ENCODE measurements around the gene DCUN1D3.

GRCh38 chr16:20859699-20860098 lies 40.5 kb downstream of the DCUN1D3 start:
- TF ChIP-seq, protein P1, sequence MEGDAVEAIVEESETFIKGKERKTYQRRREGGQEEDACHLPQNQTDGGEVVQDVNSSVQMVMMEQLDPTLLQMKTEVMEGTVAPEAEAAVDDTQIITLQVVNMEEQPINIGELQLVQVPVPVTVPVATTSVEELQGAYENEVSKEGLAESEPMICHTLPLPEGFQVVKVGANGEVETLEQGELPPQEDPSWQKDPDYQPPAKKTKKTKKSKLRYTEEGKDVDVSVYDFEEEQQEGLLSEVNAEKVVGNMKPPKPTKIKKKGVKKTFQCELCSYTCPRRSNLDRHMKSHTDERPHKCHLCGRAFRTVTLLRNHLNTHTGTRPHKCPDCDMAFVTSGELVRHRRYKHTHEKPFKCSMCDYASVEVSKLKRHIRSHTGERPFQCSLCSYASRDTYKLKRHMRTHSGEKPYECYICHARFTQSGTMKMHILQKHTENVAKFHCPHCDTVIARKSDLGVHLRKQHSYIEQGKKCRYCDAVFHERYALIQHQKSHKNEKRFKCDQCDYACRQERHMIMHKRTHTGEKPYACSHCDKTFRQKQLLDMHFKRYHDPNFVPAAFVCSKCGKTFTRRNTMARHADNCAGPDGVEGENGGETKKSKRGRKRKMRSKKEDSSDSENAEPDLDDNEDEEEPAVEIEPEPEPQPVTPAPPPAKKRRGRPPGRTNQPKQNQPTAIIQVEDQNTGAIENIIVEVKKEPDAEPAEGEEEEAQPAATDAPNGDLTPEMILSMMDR (IDR thresholded peaks at IDR 0.05) = no peak
- TF ChIP-seq POLR2A (IDR thresholded peaks at IDR 0.05) (no peak), EP300 (IDR thresholded peaks at IDR 0.05) (no peak)
